ENCODE data around the gene DCPS. TPM values are rescaled to one million over a fixed set of nuclear protein-coding genes. Genes with fewer than 3 reads are reported as not detected.

DCPS gene
- total RNA-seq, 1 donor from 2014 or later = 11.3 TPM

DNA sequence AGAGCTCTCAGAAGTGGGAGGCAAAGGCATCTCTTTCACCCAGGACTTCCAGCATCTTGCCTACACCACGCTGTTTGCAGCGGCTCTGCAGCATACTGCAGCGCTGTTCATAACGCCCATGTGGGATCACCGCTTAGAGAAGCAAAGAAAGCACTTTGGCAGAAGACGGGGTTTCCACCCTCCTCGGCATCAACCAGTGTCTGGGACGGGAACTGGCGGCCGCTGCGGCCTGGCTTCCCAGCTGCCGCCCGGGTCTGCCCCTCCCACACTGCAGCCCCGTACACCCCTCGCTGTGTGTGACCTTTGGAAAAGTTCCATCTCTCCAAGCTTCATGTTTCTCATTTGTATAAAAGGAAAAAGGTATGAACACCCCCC lies 21.5 kb upstream of the DCPS start:
- H3K9me3 ChIP-seq (ENCODE audit: insufficient read depth, low read depth, low read length) = no peaks in the 10 kb centered on the region
- H3K9ac ChIP-seq (ENCODE audit: low read length) = peak overlapping the region; percentile 83
- Mint-ChIP-seq H3K9me3 (ENCODE audit: unreplicated experiment) (peaks cover 2% of the 10 kb centered on the region), H3K27me3 (ENCODE audit: low read depth, unreplicated experiment) (no peaks in the 10 kb centered on the region), H3K27ac (ENCODE audit: unreplicated experiment) (no peak overlapping the region), H3K4me3 (ENCODE audit: unreplicated experiment) (peak overlapping the region; percentile 83), H3K4me1 (ENCODE audit: low read depth, unreplicated experiment) (peaks cover 8% of the 10 kb centered on the region), H3K36me3 (ENCODE audit: low read depth, unreplicated experiment) (peaks cover 3% of the 10 kb centered on the region)
- H3K27ac ChIP-seq (ENCODE audit: low read depth, low read length) = no peak overlapping the region
- peaks cover 7% of the 10 kb centered on the region for H3K79me2 ChIP-seq (ENCODE audit: insufficient read depth, low read length)
- peak overlapping the region; percentile 83 for H2AFZ ChIP-seq (ENCODE audit: low read depth, low read length)
- FAIRE-seq (no peak), DNase-seq (ENCODE audit: low read depth) (peak; percentile 23)
- no peaks in the 10 kb centered on the region for H3K27me3 ChIP-seq (ENCODE audit: insufficient read depth, low read length)
- H3K4me3 ChIP-seq (ENCODE audit: insufficient read depth, low read depth, low read length) = peak overlapping the region; percentile 74
- H3K4me1 ChIP-seq (ENCODE audit: insufficient read depth, low read length) = peaks cover 19% of the 10 kb centered on the region
- H4K20me1 ChIP-seq (ENCODE audit: insufficient read depth, low read length) = peaks cover 8% of the 10 kb centered on the region
- no peaks in the 10 kb centered on the region for H3K36me3 ChIP-seq (ENCODE audit: insufficient read depth, low read length)
- TF ChIP-seq, protein P1, sequence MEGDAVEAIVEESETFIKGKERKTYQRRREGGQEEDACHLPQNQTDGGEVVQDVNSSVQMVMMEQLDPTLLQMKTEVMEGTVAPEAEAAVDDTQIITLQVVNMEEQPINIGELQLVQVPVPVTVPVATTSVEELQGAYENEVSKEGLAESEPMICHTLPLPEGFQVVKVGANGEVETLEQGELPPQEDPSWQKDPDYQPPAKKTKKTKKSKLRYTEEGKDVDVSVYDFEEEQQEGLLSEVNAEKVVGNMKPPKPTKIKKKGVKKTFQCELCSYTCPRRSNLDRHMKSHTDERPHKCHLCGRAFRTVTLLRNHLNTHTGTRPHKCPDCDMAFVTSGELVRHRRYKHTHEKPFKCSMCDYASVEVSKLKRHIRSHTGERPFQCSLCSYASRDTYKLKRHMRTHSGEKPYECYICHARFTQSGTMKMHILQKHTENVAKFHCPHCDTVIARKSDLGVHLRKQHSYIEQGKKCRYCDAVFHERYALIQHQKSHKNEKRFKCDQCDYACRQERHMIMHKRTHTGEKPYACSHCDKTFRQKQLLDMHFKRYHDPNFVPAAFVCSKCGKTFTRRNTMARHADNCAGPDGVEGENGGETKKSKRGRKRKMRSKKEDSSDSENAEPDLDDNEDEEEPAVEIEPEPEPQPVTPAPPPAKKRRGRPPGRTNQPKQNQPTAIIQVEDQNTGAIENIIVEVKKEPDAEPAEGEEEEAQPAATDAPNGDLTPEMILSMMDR (IDR thresholded peaks at IDR 0.05; ENCODE audit: insufficient read depth, low read depth, low read length) = no peak
- no peak for TF ChIP-seq EZH2 (IDR thresholded peaks at IDR 0.05; ENCODE audit: insufficient read depth, low read length)
- H3K4me2 ChIP-seq (ENCODE audit: low read length) = peak overlapping the region; percentile 88

DNA sequence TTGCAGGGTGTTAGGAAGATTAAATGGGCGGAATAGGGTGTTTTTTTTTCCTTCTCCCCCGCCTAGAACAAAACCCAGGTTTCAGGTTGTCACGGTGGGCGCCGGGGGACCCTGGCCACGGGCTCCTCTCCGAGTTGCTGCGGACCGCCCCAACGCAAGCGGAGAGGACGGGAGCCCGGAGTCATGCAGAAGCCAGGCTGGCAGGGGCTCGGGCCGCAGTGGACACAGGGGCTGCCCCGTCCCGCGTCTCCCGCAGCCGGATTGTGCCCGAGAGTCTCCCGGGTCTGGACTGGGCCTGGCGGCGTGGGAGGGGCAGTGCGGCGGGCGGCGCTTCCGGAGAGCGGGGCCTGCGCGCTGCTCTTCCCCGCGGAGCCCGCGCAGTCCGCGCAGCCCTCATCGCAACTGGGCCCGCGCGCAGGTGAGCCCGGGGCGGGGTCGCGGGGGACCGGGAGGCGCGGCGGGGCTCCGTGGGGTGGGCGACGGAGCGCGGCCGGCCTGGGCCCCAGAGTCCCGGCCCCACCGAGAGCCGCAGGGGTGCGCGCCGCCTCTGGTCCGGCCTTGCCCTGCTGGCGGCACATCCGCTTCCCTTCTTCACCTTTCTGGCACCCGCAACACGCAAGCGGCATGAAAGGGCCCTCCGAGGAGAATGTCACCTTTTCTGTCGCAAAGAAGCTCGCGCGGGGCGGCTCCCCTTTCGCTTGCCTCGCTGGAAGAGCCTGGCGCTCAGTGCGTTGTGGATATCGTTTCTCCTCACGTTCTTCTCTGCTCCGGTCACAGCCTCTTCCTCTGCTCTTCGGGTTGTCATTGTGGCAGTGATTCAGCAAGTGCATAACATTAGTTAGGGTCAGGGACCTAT lies 20.9 kb upstream of the DCPS start, which contains the start of gene TIRAP:
TSS of gene TIRAP (plus strand) at position 358 of the 856 bp plus-strand sequence. CDS start 7,802 bp downstream, outside the sequence.
- DNase-seq (ENCODE audit: low read depth) (peak; percentile 29), FAIRE-seq (no peak)
- H3K27ac ChIP-seq (ENCODE audit: low read depth, low read length) = peak within 1 kb of the TSS; percentile 68
- Mint-ChIP-seq H3K27me3 (ENCODE audit: low read depth, unreplicated experiment) (no peaks in the 10 kb centered on the region), H3K9me3 (ENCODE audit: unreplicated experiment) (peaks cover 2% of the 10 kb centered on the region), H3K36me3 (ENCODE audit: low read depth, unreplicated experiment) (peaks cover under 1% of the 10 kb centered on the region), H3K27ac (ENCODE audit: unreplicated experiment) (peak within 1 kb of the TSS; percentile 96), H3K4me1 (ENCODE audit: low read depth, unreplicated experiment) (peaks cover 8% of the 10 kb centered on the region), H3K4me3 (ENCODE audit: unreplicated experiment) (peak within 1 kb of the TSS; percentile 96)
- H3K4me3 ChIP-seq (ENCODE audit: insufficient read depth, low read depth, low read length) = peak within 1 kb of the TSS; percentile 74
- H3K79me2 ChIP-seq (ENCODE audit: insufficient read depth, low read length) = peaks cover 7% of the 10 kb centered on the region
- peaks cover 8% of the 10 kb centered on the region for H4K20me1 ChIP-seq (ENCODE audit: insufficient read depth, low read length)
- H2AFZ ChIP-seq (ENCODE audit: low read depth, low read length) = peak within 1 kb of the TSS; percentile 83
- H3K4me2 ChIP-seq (ENCODE audit: low read length) = peak within 1 kb of the TSS; percentile 88
- no peaks in the 10 kb centered on the region for H3K9me3 ChIP-seq (ENCODE audit: insufficient read depth, low read depth, low read length)
- no peak for TF ChIP-seq EZH2 (IDR thresholded peaks at IDR 0.05; ENCODE audit: insufficient read depth, low read length)
- TF ChIP-seq, protein P1 (IDR thresholded peaks at IDR 0.05; ENCODE audit: insufficient read depth, low read depth, low read length) = no peak
- H3K27me3 ChIP-seq (ENCODE audit: insufficient read depth, low read length) = no peaks in the 10 kb centered on the region
- H3K9ac ChIP-seq (ENCODE audit: low read length) = peak within 1 kb of the TSS; percentile 83
- H3K36me3 ChIP-seq (ENCODE audit: insufficient read depth, low read length) = no peaks in the 10 kb centered on the region
- H3K4me1 ChIP-seq (ENCODE audit: insufficient read depth, low read length) = peaks cover 19% of the 10 kb centered on the region

DNA sequence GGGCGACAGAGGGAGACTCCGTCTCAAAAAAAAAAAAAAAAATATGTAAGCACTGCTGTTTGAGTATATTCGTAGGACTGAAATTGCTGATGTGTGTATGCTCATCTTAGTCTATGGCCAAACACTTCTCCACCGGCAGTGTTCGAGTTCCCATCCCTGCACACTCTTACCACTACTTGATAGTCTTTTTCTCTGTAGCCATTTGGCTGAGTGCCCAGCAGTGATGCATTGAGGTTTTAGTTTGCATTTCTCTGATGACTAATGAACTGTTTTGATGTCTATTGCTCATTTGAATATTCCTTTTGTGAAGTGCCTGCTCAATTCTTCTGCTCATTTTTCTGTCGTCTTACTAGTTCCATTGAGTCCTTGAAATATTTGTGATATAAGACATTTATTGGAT lies 19.0 kb upstream of the DCPS start:
- DNase-seq (ENCODE audit: low read depth) (peak; percentile 93), FAIRE-seq (peak; percentile 67)
- Histone ChIP-seq H4K20me1 (ENCODE audit: insufficient read depth, low read length) (peaks cover 8% of the 10 kb centered on the region), H3K27ac (ENCODE audit: low read depth, low read length) (no peak overlapping the region), H3K4me3 (ENCODE audit: insufficient read depth, low read depth, low read length) (no peak overlapping the region), H3K79me2 (ENCODE audit: insufficient read depth, low read length) (peaks cover 7% of the 10 kb centered on the region), H2AFZ (ENCODE audit: low read depth, low read length) (no peak overlapping the region), H3K4me2 (ENCODE audit: low read length) (peak overlapping the region; percentile 9), H3K4me1 (ENCODE audit: insufficient read depth, low read length) (peaks cover 19% of the 10 kb centered on the region), H3K9me3 (ENCODE audit: insufficient read depth, low read depth, low read length) (no peaks in the 10 kb centered on the region), H3K36me3 (ENCODE audit: insufficient read depth, low read length) (no peaks in the 10 kb centered on the region), H3K9ac (ENCODE audit: low read length) (no peak overlapping the region), H3K27me3 (ENCODE audit: insufficient read depth, low read length) (no peaks in the 10 kb centered on the region)
- Mint-ChIP-seq H3K4me3 (ENCODE audit: unreplicated experiment) (no peak overlapping the region), H3K27me3 (ENCODE audit: low read depth, unreplicated experiment) (no peaks in the 10 kb centered on the region), H3K36me3 (ENCODE audit: low read depth, unreplicated experiment) (peaks cover 4% of the 10 kb centered on the region), H3K9me3 (ENCODE audit: unreplicated experiment) (peaks cover 2% of the 10 kb centered on the region), H3K4me1 (ENCODE audit: low read depth, unreplicated experiment) (peaks cover 8% of the 10 kb centered on the region), H3K27ac (ENCODE audit: unreplicated experiment) (no peak overlapping the region)
- TF ChIP-seq, protein P1 (IDR thresholded peaks at IDR 0.05; ENCODE audit: insufficient read depth, low read depth, low read length) = no peak
- no peak for TF ChIP-seq EZH2 (IDR thresholded peaks at IDR 0.05; ENCODE audit: insufficient read depth, low read length)

Data from astrocyte (in vitro differentiated cells and primary cell).